DMS153 treated with DMSO at 0.1 percent for 48 hours (cell line): ENCODE results near the gene OSBPL10.

Experiments used
- DNase-seq: peaks from one replicate; lab custom pipeline; 2025; ENCODE audit not compliant: unreplicated experiment; lab: John Stamatoyannopoulos, UW

OSBPL10 gene

GRCh38 chr3:31680072-31680870, 300.8 kb downstream of the OSBPL10 start:
- DNase-seq: no peak

DNA sequence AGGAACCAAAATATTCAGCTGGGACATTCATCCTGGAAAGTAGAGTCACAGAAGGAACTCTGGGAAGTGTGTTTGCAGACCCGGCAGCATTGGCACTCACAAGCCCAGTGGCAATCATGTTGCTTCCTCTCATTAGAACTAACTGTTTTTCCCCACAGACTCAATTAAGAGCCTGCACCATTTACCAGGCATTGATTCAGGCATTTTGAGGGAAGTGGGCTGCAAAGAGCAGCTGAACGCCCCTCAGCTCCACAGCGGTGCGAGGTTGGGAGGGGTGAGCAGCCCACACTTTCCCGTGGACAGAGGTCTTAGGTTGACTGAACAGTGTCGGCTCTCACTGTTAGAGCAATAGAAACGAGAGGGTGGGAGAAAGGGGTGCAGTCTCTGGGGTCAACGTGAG, 304.5 kb downstream of the OSBPL10 start:
- DNase-seq: no peak

GRCh38 chr3:31673950-31674349, 307.1 kb downstream of the OSBPL10 start:
- no peak for DNase-seq

GRCh38 chr3:31671976-31672375, 309.1 kb downstream of the OSBPL10 start:
- DNase-seq: no peak

GRCh38 chr3:31671451-31671850, 309.6 kb downstream of the OSBPL10 start:
- DNase-seq: no peak

GRCh38 chr3:31670722-31671121, 310.3 kb downstream of the OSBPL10 start:
- no peak for DNase-seq

- no peak for DNase-seq
Observed at GRCh38 chr3:31670136-31670535, 310.9 kb downstream of the OSBPL10 start.

DNA sequence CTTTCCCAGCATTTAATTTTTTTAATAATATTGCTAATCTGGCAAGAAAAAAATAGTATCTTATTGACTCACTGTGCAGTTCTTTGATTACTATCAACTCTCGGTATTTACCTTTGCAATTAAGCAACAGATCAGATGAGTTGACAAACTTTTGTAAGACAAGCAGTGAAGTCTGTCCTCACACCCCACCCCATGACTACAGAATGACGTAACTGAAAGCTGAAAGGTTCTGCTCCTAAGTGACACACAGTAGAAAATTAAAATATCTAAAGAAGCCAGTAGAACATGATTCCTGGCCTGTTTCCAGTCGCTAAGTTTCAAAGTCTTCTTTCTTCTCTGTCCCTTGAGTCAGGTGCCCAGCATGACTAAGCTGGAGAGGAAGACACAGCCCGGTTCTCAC, 312.8 kb downstream of the OSBPL10 start:
- DNase-seq: no peak

DNA sequence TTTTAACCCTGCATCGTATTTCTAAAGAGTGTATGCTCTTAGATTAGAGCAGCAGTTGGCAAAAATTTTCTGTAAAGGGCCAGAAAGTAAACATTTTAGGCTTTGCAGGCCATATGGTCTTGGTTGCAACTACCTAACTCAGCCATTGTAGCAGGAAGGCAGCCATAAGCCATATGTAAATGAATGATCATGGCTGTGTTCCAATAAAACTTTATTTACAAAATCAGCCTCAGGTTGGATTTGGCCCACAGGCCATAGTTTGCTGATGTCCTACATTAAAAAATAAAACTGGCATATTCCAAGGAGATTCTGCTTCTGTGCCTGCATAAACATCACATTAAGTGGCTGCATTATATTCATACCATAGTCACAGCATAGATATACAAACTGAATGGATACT, 313.5 kb downstream of the OSBPL10 start:
- no peak for DNase-seq

DNA sequence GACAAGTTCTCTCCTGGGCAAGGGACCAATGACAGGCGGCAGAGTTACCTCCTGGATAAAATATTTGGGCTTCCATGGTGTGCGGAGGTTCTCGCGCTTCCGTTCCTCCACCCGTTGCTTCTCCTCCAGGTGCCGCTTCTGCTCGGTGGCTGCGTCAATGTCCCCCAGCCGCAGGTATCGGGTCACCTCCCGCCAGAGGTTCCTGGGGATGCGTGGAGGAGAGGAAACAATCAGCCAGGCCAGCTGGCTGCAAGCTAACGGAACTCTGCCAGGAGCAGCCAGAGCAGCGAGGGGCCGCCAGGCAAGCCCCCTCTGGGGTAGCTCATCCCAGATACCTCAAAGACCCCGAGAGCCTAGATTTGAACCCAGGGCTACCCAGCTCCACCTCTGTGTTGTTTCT, 317.0 kb downstream of the OSBPL10 start:
- DNase-seq: no peak

DNA sequence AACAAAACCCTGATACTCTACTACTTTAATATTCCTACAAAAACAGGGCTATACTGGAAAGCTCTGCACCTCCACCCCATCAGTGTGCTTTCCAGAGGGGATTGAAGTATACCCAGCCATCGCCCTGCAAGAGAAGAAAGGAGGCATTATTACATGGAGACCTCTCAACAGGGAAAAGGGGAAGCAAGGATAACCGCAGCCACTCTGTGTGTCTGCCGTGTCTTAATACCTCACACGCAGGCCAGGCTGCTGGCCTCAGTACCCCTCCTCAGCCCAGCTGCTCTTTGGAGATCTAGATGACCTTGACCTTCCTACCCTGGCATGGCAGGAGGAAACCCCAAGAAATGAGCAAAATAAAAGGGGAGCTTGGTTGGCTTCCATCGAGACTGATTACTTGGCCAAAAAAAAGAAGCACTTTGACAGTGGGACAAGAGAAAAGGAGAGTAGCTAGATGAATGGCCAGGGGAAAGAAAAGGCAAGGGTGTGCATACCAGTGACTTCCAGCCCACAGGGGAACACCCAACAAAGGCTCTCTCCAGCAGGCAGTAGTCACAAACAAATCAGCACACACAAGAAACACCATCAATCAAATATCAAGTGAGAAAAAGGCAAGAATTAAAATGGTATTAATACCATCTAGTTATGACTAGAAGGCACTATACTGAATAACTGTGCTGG, 318.9 kb downstream of the OSBPL10 start:
- DNase-seq: no peak

GRCh38 chr3:31661286-31661685, 319.8 kb downstream of the OSBPL10 start:
- DNase-seq: no peak

DNA sequence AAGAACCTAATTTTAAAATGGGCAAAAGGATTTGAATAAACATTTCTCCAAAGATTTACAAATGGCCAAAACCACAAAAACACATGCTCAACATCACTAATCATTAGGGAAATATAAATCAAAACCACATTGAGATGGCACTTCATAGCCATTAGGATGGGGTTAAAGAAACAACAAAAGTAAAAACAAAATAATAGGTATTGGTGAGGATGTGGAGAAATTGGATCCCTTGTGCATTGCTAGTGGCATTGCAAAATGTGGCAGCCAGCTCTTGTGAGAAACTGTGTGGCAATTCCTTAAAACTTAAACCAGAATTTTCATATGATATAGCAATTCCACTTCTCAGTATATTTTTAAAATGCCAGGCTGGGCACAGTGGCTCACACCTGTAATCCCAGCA, 321.8 kb downstream of the OSBPL10 start:
- no peak for DNase-seq

GRCh38 chr3:31654998-31655397, 326.1 kb downstream of the OSBPL10 start:
- no peak for DNase-seq

GRCh38 chr3:31653464-31653863, 327.6 kb downstream of the OSBPL10 start:
- DNase-seq: no peak

DNA sequence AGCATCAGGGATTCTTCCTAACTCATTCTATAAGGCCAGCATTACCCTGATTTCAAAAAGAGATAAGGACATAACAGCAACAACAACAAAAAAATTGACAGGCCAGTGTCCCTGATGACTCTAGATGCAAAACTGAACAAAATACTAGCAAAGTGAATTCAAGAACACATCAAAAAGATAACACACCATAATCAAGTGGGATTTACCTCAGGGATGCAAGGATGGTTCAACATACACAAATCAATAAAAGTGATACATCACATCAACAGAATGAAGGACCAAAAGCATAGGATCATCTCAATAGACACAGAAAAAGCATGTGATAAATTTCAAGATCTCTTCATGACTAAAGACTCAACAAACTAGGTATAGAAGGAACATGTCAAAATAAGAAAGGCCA, 328.8 kb downstream of the OSBPL10 start:
- no peak for DNase-seq

- no peak for DNase-seq
Observed at GRCh38 chr3:31648286-31648968, 332.6 kb downstream of the OSBPL10 start.

- DNase-seq: no peak
Observed at GRCh38 chr3:31645256-31645655, 335.8 kb downstream of the OSBPL10 start.

DNA sequence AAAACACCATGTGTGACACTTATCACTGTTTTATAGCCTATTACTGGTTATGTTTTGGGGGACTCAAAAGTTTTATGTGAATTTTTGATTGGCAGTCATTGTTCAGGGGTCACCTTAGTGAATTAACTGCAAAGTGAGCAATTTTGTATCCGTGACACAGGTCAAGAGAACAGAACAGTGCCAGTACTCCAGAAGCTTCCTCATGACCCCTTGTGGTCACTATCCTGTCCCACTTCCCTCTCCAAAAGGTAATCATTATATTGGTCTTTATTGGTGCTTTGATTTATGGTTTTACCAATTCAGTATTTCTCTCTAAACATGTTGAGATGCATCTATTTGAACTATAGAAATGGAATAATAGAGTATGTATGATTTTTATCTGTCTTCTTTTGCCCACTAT, 341.2 kb downstream of the OSBPL10 start:
- no peak for DNase-seq

GRCh38 chr3:31636694-31637442, 344.2 kb downstream of the OSBPL10 start:
- no peak for DNase-seq

DNA sequence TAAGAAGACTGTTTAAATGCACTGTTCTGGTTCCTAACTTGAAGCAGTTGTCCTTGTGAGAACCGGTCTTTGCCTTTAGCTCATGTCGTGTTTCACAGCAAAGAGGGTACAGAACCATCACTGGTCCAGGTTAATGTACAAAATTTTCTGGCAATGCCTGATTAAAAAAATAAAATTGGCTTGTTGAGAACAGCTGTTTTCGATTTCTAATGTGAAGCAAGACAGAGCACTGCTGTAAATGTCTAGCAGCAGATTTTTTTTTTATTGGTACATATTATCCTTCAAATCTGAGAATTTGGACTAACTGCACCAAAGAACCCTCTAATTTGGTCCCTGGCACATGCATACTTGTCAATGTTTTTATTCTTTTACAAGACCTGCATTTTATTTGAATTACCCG, 345.0 kb downstream of the OSBPL10 start:
- DNase-seq: no peak
